Suprapubic skin (tissue), 4 donors: ENCODE measurements around the gene PHETA2. TPM values are rescaled to one million over a fixed set of nuclear protein-coding genes. Genes with fewer than 3 reads are reported as not detected.

Experiments used
- DNase-seq, 2 donors: peaks; one replicate each; pipeline ENCODE4 v3.0.0-alpha.2; 2019; ENCODE audit warnings: low spot score in 2 of 2
- H3K27ac ChIP-seq: fragments of 200-600 bp; sonication (generic); one replicate; pipeline ENCODE4 v1.5.1; 2019
- H3K27me3 ChIP-seq: fragments of 200-600 bp; sonication (generic); one replicate; pipeline ENCODE4 v1.5.1; 2019
- H3K36me3 ChIP-seq: fragments of 200-600 bp; sonication (generic); one replicate; pipeline ENCODE4 v1.5.1; 2019
- H3K4me1 ChIP-seq: fragments of 200-600 bp; sonication (generic); one replicate; pipeline ENCODE4 v1.5.1; 2019
- H3K4me3 ChIP-seq: fragments of 200-600 bp; sonication (generic); one replicate; pipeline ENCODE4 v1.5.1; 2019; ENCODE audit warnings: mild to moderate bottlenecking
- H3K9me3 ChIP-seq: fragments of 200-600 bp; sonication (generic); one replicate; pipeline ENCODE4 v1.5.1; 2019
- CTCF ChIP-seq, 2 donors: fragments of 200-600 bp in 1 of 2; fragments of 450-650 bp in 1 of 2; sonication (generic) in 1 of 2; IDR thresholded peaks; one replicate each; pipeline ENCODE4 v1.5.1; 2016 to 2019; ENCODE audit warnings: antibody characterized with exemption in 2 of 2, mild to moderate bottlenecking in 1 of 2, moderate library complexity in 1 of 2
- EP300 ChIP-seq: sonication (generic); formaldehyde crosslinking; IDR thresholded peaks from one replicate; pipeline ENCODE4 v1.6.1; 2017; ENCODE audit warnings: antibody characterized with exemption
- POLR2A ChIP-seq, 2 donors: fragments of 450-650 bp; IDR thresholded peaks; one replicate each; pipeline ENCODE4 v1.6.1; 2017; ENCODE audit warnings: antibody characterized with exemption in 2 of 2, mild to moderate bottlenecking in 2 of 2, moderate library complexity in 2 of 2
- POLR2AphosphoS5 ChIP-seq, 3 donors: sonication (generic); formaldehyde crosslinking; IDR thresholded peaks; one replicate each; pipeline ENCODE4 v1.6.1; 2017; ENCODE audit warnings: antibody characterized with exemption in 3 of 3
- WGBS: methylation state at CpG from one replicate; pipeline ENCODE4 v1.1.5; 2018; 5-methylcytosine and 5-hydroxymethylcytosine counted together
- total RNA-seq, 4 donors: library from RNA; depleted of rRNA; stranded (reverse); fragments of >200 nt; gene quantifications; one replicate each; pipeline ENCODE4 v1.1.0, GENCODE V29; 2016

The PHETA2 gene
- total RNA-seq, 4 donors from 2014 or later, result 7.1 to 11.4 (median 8.0) TPM

GRCh38 chr22:42039271-42039670, 34.8 kb upstream of the PHETA2 start:
- H3K27me3 ChIP-seq, result no peaks in the 10 kb centered on the region

GRCh38 chr22:42041784-42042183, 32.3 kb upstream of the PHETA2 start:
- Histone ChIP-seq H3K4me3 (no peak overlapping the region), H3K9me3 (no peaks in the 10 kb centered on the region), H3K36me3 (no peaks in the 10 kb centered on the region), H3K27ac (no peak overlapping the region), H3K27me3 (no peaks in the 10 kb centered on the region), H3K4me1 (no peaks in the 10 kb centered on the region)
- TF ChIP-seq CTCF (IDR thresholded peaks at IDR 0.05) (no peak), POLR2A (IDR thresholded peaks at IDR 0.05) (no peak), POLR2AphosphoS5 (IDR thresholded peaks at IDR 0.05) (no peak), EP300 (no peak)
- no peak for DNase-seq

More at GRCh38 chr22:42039271-42039670, 34.8 kb upstream of the PHETA2 start:
- WGBS, result 98% methylated on average over 5 of the region's 5 CpGs
- Histone ChIP-seq H3K27ac (no peak overlapping the region), H3K9me3 (no peaks in the 10 kb centered on the region), H3K36me3 (no peaks in the 10 kb centered on the region), H3K4me1 (no peaks in the 10 kb centered on the region), H3K4me3 (no peak overlapping the region)
- DNase-seq, result no peak
- TF ChIP-seq POLR2A (IDR thresholded peaks at IDR 0.05) (no peak), EP300 (no peak), CTCF (IDR thresholded peaks at IDR 0.05) (no peak), POLR2AphosphoS5 (IDR thresholded peaks at IDR 0.05) (no peak)

- 77% methylated on average over 2 of the region's 2 CpGs for WGBS
These were observed 23.3 kb upstream of the PHETA2 start for GRCh38 chr22:42050641-42051180.

GRCh38 chr22:42052765-42053164, 21.3 kb upstream of the PHETA2 start:
- TF ChIP-seq EP300, result no peak
- TF ChIP-seq POLR2AphosphoS5 (IDR thresholded peaks at IDR 0.05), result no peak
- TF ChIP-seq CTCF (IDR thresholded peaks at IDR 0.05), result no peak
- TF ChIP-seq POLR2A (IDR thresholded peaks at IDR 0.05), result no peak
- WGBS, result 80% methylated on average over 3 of the region's 3 CpGs

More at GRCh38 chr22:42050641-42051180, 23.3 kb upstream of the PHETA2 start:
- H3K27ac ChIP-seq, result no peak overlapping the region
- TF ChIP-seq POLR2A (IDR thresholded peaks at IDR 0.05), result no peak
- TF ChIP-seq CTCF (IDR thresholded peaks at IDR 0.05), result no peak
- TF ChIP-seq POLR2AphosphoS5 (IDR thresholded peaks at IDR 0.05), result no peak
- TF ChIP-seq EP300, result no peak
- no peaks in the 10 kb centered on the region for H3K4me1 ChIP-seq
- H3K9me3 ChIP-seq, result no peaks in the 10 kb centered on the region
- H3K4me3 ChIP-seq, result no peak overlapping the region
- no peak for DNase-seq
- no peaks in the 10 kb centered on the region for H3K27me3 ChIP-seq
- H3K36me3 ChIP-seq, result no peaks in the 10 kb centered on the region

GRCh38 chr22:42056757-42057511, 17.1 kb upstream of the PHETA2 start:
- no peaks in the 10 kb centered on the region for H3K4me1 ChIP-seq
- no peak overlapping the region for H3K27ac ChIP-seq
- DNase-seq, result no peak
- H3K4me3 ChIP-seq, result no peak overlapping the region
- peaks cover 6% of the 10 kb centered on the region for H3K9me3 ChIP-seq
- no peaks in the 10 kb centered on the region for H3K27me3 ChIP-seq
- 97% methylated on average over 1 of the region's 1 CpG for WGBS
- H3K36me3 ChIP-seq, result peaks cover 30% of the 10 kb centered on the region
- no peak for TF ChIP-seq POLR2A (IDR thresholded peaks at IDR 0.05)
- no peak for TF ChIP-seq EP300
- TF ChIP-seq CTCF (IDR thresholded peaks at IDR 0.05), result no peak
- TF ChIP-seq POLR2AphosphoS5 (IDR thresholded peaks at IDR 0.05), result no peak

More at GRCh38 chr22:42052765-42053164, 21.3 kb upstream of the PHETA2 start:
- H3K27ac ChIP-seq, result no peak overlapping the region
- DNase-seq, result no peak
- H3K9me3 ChIP-seq, result peaks cover 6% of the 10 kb centered on the region
- no peaks in the 10 kb centered on the region for H3K4me1 ChIP-seq
- no peaks in the 10 kb centered on the region for H3K36me3 ChIP-seq
- no peak overlapping the region for H3K4me3 ChIP-seq
- no peaks in the 10 kb centered on the region for H3K27me3 ChIP-seq
